AG10803 (cell line): Measurements from ENCODE around the gene CERS3.

ENCODE experiments used
- DNase-seq: peaks from one replicate; pipeline ENCODE4 v3.0.0; 2010; ENCODE audit warnings: low read depth
- H3K4me3 ChIP-seq: 2 replicates; pipeline ENCODE4 v1.5.1; 2011; ENCODE audit warnings: mild to moderate bottlenecking, low read length, control low read depth
- TF ChIP-seq, protein P1 (sequence below): conservative IDR thresholded peaks from 2 replicates; pipeline ENCODE4 v1.5.1; 2011; ENCODE audit warnings: mild to moderate bottlenecking, low read length, control low read depth, inconsistent platforms

CERS3 gene

DNA sequence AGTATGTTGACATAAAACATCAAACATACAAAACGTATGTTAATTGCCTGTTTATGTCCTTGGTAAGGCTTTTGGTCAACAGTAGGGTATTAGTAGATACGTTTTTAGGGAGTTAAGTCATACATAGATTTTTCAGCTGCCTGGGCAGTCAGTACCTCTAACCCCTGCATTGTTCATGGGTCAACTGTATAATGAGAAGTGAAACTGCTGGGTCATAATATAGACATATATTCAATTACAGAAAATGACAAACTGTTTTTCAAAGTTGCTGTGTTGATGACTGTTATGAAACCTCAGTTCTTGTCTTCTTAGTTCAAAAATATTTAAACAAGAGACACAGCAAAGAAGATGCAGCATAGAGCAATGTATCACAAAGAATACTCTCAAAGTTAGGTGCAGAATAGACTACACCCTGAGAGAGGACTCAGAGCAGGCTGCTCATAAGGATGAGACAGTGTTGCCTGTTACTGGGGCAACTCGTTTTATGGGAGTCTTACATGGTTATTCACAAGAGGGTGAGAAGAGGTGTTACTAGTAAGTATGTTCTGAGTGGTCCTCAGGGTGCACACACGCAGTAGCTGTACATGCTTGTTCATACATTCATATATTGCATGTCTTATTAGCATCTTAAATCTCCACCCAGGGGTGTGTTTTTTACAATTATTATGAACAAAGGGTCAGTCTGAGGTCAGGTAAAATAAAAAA lies 133.9 kb downstream of the CERS3 start:
- TF ChIP-seq, protein P1, sequence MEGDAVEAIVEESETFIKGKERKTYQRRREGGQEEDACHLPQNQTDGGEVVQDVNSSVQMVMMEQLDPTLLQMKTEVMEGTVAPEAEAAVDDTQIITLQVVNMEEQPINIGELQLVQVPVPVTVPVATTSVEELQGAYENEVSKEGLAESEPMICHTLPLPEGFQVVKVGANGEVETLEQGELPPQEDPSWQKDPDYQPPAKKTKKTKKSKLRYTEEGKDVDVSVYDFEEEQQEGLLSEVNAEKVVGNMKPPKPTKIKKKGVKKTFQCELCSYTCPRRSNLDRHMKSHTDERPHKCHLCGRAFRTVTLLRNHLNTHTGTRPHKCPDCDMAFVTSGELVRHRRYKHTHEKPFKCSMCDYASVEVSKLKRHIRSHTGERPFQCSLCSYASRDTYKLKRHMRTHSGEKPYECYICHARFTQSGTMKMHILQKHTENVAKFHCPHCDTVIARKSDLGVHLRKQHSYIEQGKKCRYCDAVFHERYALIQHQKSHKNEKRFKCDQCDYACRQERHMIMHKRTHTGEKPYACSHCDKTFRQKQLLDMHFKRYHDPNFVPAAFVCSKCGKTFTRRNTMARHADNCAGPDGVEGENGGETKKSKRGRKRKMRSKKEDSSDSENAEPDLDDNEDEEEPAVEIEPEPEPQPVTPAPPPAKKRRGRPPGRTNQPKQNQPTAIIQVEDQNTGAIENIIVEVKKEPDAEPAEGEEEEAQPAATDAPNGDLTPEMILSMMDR, result no peak
- no peak overlapping the region for H3K4me3 ChIP-seq
- no peak for DNase-seq

DNA sequence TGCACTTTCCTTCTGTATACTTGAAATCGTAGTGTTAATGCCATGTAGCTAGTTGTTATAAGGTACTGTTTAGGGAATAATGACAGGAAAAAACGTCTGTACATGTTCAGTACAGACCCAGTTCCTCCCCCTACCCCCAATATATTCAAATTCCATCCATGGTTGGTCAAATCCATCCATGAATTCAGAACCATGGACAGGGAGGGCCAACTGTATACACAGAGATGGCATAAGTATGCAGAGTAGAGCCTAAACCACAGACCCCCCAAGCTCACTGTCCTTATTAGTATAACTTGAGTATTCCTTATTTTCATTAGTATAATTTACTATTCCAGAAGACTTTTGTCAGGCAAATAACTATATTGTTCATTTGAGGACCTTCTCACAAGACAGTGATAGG lies 135.7 kb downstream of the CERS3 start:
- no peak for DNase-seq
- TF ChIP-seq, protein P1, result no peak
- no peak overlapping the region for H3K4me3 ChIP-seq

DNA sequence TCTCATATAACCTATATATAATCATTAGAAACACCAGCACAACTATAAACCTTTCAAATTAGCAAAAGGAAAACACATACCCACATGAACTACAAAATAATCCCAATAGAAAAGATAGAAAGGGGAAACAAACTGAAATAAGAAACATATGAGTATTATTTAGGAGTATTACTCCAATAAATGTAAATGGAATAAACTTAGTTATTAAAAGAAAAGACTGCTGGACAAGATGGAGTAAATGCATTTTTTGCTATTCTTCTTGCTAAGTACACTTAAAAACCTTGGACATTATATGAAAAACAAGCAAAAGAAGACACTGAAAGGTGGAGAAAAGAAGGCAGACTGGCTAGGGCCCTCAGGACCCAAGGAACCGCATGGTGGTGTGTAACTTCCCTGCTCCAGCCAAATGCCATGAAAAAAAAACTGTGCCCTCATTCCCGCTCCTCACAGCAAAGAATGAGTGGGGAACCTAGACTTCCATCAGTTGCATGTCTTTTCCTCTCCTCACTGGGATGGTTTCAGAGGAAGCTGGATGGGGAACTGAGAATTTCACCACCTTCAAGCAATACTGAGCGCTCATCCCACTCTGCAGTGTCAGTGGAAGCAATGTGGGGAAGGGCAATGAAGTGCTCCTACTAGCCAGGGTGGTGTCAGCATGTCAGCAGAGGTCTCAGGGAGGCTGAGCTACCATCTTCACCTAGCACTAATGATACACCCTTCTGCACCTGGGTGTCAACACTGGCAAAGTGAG lies 143.3 kb downstream of the CERS3 start:
- TF ChIP-seq, protein P1, result no peak
- DNase-seq, result no peak
- H3K4me3 ChIP-seq, result no peak overlapping the region

DNA sequence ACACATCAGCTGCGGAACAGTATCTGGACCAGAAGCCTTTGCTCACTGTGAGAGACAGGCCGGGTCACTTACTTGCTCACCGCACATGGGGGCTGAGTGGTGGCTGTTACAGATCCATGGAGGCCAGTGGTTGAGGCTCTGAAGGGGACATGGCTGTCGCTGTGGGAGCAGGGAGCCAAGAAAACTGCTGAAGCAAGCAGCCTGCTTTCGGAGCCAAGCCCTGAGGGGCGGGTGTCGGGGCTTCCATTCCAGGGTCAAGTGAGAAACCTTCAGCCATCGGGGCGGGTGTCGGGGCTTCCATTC lies 144.7 kb downstream of the CERS3 start:
- TF ChIP-seq, protein P1, result no peak
- H3K4me3 ChIP-seq, result no peak overlapping the region
- DNase-seq, result no peak

DNA sequence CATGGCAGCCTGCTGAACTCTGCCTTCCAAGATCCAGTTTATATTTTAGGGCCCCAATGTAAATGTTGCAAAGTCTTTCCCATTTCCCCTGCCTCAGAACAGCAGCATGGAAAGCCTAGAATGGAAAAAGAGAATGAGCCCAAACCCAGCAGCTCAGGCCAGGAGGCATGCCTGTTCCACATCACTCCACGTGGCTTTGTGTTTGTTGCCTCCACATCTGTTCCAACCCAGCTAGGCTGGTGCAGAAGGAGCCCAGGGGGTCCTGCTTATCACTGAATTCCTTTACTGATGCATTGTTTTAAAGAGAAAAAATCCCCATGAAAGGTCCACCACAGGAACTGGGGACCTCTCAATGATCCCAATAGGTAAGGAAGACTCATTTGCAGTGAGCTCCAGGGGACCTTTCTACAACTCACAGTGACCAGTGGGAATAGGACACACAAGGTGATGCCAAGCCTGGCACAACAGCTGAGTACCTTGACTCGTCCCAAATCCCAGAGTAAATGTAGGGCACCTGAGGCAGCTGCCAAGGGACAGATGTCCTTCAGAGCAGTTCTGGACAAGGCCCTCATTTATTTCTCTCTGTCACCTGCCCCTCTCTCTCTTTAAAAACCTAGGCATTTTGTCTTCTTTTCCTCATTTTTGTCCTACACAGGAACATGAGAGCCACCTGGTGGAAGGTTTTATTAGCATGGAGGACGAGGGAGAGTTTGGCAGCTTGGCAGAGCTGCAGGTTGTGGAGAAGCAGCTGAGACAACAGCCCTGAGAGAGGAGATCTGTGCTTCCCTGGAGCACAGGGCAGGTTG lies 145.2 kb downstream of the CERS3 start:
- DNase-seq, result no peak
- no peak overlapping the region for H3K4me3 ChIP-seq
- TF ChIP-seq, protein P1, result peak; percentile 5; the same call in 1 of the 2 replicates

DNA sequence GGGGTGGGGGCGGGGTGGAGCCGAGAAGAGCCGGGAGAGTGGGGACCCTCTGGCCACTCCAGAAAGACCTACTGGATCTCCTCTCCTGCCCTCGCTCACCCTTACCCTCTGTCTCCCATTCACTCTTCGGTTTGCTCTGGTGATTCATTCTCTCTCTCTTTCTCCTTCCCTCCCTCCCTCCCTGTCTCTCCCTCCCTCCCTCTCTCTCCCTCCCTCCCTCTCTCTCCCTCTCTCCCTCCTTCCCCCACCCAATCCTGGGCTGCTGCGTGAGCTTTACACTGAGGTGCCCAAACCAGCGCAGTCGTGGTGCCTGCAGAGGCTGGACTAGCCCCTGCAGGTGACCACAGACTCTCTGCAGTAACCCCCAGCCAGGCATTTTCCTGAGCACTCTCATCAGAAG lies 154.8 kb downstream of the CERS3 start:
- no peak for DNase-seq

More for the DNA sequence above, 154.8 kb downstream of the CERS3 start:
- no peak overlapping the region for H3K4me3 ChIP-seq
- TF ChIP-seq, protein P1, result no peak
